AG08395 (cell line): ENCODE measurements around the gene OGDH.
"Not testable (repeated sequence)": the region's sequence is repeated elsewhere in the genome, so short reads cannot be mapped to it uniquely, and the experiment has no call there.

Experiments
- DNase-seq: peaks from one replicate; pipeline ENCODE4 v3.0.0; 2012; ENCODE audit warnings: mixed read lengths, low spot score

Gene OGDH

GRCh38 chr7:44606341-44607140 is at the start of gene OGDH:
Gene OGDH (plus strand): TSS chr7:44606627. CDS start chr7:44624344, 17,717 bp downstream.
- peak; percentile 99 for DNase-seq

GRCh38 chr7:44557485-44557884 is 48.9 kb upstream of the OGDH start:
- no peak for DNase-seq

- DNase-seq: no peak
Measured at GRCh38 chr7:44559485-44559884, 46.9 kb upstream of the OGDH start.

GRCh38 chr7:44561481-44561880 is 44.9 kb upstream of the OGDH start:
- no peak for DNase-seq

- peak; percentile 49 for DNase-seq
Measured at GRCh38 chr7:44561962-44562621, 44.3 kb upstream of the OGDH start.

- DNase-seq: not testable (repeated sequence)
Measured at GRCh38 chr7:44562622-44562962, 43.8 kb upstream of the OGDH start.

GRCh38 chr7:44563171-44563679 is 43.2 kb upstream of the OGDH start:
- no peak for DNase-seq

- DNase-seq: no peak
Measured at GRCh38 chr7:44564606-44565005, 41.8 kb upstream of the OGDH start.

- DNase-seq: peak; percentile 75
Measured at GRCh38 chr7:44565097-44565794, 41.2 kb upstream of the OGDH start.

GRCh38 chr7:44565795-44566559 is 40.5 kb upstream of the OGDH start:
- DNase-seq: no peak

- DNase-seq: no peak
Measured at GRCh38 chr7:44566680-44567079, 39.7 kb upstream of the OGDH start.

- DNase-seq: no peak
Measured at GRCh38 chr7:44567884-44568283, 38.5 kb upstream of the OGDH start.

- no peak for DNase-seq
Measured at GRCh38 chr7:44568771-44569560, 37.5 kb upstream of the OGDH start.

- no peak for DNase-seq
Measured at GRCh38 chr7:44569959-44570358, 36.5 kb upstream of the OGDH start.

GRCh38 chr7:44572771-44573170 is 33.7 kb upstream of the OGDH start:
- no peak for DNase-seq

- DNase-seq: peak; percentile 99
Measured at GRCh38 chr7:44573464-44574286, 32.8 kb upstream of the OGDH start, which contains the start of gene DDX56. Gene DDX56 (minus strand): TSS chr7:44573908. CDS start chr7:44573895, 13 bp downstream.

- DNase-seq: no peak
Measured at GRCh38 chr7:44574287-44574872, 32.0 kb upstream of the OGDH start.

GRCh38 chr7:44575054-44575453 is 31.4 kb upstream of the OGDH start:
- DNase-seq: no peak

- DNase-seq: no peak
Measured at GRCh38 chr7:44576228-44576627, 30.2 kb upstream of the OGDH start.
